GM18526 (cell line): ENCODE measurements around the gene EGFL7.

Experiments
- POLR2A ChIP-seq: IDR thresholded peaks from 3 replicates; pipeline ENCODE4 v1.6.1; 2011; ENCODE audit not compliant: insufficient read length; ENCODE audit errors: extremely low read depth

EGFL7 gene

GRCh38 chr9:136690806-136691261, 28.1 kb downstream of the EGFL7 start:
- no peak for TF ChIP-seq POLR2A

DNA sequence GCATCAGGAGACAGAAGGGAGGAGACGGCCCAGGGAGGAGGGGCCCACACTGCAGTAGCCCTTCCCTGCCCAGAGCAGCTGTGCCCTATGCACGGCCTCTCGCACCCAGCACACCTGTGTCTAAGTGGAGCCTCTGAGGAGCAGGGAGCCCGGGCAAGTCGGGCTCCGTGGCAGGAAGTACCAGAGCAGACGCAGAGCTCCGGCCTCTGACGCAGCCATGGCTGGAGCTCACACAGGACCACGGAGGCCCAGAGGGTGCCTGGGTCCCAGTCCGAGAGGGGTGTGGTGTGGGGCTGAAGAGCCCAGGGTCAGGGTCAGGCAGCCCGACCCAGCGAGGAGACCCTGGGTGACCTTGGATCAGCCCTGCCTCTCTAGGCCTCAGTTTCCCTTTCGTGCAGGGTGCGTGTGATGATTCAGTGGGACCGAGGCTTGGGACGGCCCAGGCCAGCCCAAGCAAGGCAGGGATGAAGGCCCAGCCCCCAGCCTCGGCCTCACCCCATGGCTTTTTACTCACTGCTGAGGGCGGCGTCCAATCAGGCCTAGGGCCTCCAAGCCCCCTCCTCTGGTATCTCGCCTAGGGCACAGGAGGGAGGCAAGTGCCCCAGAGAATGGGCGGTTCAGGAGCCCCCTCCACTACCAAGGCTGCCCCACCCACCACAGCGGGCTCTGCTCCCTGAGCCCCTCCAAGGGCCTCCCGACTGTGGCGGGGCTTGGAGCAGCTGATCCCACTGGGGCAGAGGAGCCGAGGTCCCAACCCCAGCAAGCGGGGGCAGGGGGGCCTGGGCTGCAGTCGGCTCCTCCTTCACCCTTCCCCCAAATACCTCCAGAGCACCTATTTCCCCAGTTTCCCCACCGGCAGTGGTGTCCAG, 28.8 kb downstream of the EGFL7 start:
- TF ChIP-seq POLR2A = no peak

DNA sequence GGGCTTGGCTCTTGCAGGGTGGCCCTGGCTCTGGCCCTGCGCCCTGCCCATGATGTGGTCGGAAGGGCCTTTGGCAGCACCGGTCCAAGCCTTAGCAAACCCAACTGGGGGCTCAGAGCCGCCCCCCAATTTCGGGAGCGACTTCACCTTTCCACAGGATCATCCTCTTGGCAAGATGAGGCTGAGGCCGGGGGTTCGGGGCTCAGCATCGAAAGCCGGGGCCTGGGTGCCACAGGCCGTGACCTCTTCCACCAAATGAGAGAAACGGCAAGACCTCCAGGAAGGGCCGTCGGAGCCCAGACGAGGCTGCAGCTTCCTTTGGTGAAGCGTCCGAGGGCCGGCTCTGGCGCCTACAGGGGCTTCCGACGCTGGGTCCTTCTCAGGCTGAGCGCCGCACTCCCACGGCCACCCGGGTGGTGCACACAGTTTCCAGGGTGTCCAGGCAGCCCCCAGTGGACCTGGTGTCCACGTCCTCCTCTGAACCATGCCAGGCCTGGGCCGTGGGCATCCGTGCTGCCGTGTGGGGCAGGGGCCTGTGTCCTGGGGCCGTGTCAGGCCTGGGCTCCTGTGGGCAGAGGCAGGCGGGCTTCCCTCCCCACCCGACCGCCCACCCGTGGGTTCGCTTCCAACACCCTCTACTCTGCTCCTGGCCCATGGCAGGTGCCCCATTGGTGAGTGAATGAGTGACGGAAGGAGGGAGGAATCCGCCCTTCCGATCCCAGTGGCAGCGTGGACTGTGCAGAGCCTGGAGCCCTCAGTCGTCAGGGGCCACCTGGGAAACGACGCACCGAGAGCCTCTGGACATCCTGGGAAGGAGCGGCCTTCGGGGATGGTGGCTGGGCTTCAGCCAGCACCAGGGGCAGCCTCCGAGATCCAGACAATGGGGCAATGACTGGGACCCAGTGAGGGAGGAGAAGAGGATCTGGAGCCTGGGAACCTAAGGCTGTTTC, 29.7 kb downstream of the EGFL7 start:
- TF ChIP-seq POLR2A = no peak

DNA sequence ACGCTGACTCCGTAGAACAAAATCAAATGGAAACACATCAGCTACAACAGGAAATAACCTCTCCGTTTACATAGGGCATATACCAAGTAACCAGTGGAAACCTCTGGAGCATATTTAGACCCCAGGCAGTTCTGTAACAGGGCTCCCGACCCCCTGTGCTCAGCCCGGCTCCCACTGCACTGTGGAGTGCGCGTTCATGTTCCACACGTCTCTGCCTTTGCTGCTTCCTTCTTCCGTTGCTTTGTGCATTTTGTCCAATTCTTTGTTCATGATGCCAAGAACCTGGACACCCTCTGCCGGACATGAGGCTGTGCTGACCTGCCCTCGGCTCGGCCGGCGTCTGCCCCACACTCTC, 30.4 kb downstream of the EGFL7 start:
- TF ChIP-seq POLR2A = no peak

DNA sequence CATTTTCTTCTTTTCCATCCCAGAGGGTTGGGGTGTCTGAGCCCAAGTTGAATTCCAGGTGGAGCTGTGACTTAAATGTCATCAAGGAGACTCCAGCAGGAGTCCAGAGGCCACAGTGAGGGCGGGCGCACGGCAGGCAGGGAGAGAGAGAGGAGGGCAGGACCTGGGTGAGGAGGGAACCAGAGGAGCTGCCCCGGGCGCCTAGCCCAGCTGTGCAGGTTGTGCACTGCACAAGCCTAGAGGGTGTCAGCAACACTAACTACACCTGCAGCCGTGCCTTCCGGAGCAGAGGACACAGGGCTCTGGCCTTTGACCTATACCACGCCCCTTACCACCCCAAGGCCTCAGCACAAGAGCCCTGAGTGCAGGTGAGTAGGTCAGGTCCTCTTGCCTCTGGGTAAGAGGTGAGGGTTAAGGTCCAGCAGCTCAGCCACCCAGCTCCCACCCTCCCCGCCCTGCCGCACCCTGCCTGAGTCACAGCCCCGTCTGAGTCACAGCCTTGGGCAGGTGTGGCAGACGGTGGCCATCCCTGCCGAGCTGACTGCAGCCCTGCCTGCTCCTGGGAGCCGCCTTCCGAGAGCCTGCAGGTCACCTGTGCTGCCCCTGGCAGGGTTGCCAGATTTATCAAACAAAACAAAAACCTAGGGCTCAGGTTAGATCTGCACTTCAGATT, 30.9 kb downstream of the EGFL7 start:
- TF ChIP-seq POLR2A = no peak

DNA sequence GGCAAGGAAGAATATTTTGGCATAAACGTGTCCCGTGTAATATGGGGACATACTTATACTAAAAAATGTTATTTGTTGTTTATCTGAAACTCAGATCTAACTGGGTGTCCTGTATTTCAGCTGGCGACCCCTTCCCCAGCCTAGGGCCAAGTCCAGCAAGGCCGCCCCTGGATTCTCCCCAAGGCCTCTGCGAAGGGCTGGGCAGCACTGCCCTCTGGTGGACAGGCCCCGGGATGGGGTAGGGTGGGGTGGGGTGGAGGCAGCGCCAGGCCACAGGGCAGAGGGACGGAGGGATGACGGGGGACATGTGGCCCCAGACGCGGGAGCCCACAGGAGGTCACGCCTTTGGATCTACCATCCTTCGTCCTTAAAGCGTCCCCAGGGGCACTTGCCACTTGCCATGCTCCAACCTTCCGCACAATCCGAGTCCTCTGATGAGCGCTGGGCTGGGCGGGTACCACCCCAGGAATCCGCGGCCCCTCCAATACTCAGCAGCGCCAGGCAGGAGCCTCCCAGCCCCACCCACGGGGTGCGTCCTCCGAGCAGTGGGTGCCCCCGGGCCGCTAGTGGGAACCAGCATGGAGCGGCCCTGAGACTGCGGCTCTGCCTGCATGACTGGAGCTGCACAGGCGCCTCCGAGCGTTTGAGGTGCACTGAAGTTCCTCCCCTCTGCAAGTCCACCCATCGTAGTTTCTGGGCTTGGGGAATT, 31.6 kb downstream of the EGFL7 start:
- TF ChIP-seq POLR2A = no peak

DNA sequence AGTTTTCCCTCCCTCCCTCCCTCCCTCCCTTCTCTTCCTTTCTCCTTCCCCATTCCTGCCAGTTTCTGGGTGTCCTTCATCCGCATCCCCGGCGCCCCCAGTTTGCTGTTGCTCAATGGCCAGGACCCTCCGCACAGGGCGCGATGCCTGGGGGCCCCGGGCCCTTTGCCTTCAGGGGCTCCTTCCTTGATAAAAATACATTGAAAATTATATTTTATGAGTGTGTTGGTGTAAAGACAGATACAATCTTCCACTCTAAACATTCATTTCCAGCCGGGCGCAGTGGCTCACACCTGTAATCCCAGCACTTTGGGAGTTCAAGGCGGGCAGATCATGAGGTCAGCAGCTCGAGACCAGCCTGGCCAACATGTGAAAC, 32.1 kb downstream of the EGFL7 start:
- no peak for TF ChIP-seq POLR2A

DNA sequence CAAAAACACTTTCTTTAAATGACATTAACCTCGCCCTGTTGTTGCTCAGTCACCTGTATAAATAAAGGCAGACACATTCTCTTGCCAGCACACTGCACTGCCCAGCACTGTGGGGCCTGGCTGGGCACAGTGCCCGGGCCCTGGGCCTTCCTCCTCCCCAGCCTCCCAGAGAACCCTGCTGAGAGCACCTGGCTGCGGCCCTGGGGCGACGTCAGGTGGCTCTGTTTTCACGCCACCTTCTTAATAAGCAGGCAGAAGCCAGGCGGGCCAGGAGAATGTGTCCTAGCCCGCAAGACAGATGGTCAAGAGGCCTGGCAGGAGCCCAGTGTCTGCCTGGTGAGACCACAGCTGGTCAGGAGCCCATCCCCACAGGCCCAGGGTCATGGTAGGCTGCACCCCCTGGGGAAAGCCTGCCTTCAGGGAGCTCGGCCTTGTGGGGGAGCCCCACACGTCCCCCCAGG, 32.7 kb downstream of the EGFL7 start:
- no peak for TF ChIP-seq POLR2A

DNA sequence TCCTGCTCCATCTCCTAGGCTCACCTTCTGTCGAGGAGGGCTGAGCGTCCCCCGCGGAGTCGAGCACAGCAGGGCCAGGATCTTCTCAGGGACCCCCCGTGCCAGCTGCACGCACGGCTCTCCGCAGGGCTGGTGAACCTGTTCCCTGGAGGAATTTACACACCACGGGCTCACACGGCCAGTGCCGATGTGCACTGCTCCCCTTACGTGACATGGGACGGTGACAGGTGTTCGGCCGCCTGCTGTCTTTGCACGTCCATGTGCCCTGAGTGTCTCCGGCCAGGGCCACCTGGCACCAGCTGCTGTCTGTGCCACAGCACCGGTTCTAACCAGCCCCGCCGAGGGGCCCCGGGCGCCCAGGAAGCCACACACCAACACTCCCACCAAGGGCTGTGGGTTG, 33.2 kb downstream of the EGFL7 start:
- TF ChIP-seq POLR2A = no peak

DNA sequence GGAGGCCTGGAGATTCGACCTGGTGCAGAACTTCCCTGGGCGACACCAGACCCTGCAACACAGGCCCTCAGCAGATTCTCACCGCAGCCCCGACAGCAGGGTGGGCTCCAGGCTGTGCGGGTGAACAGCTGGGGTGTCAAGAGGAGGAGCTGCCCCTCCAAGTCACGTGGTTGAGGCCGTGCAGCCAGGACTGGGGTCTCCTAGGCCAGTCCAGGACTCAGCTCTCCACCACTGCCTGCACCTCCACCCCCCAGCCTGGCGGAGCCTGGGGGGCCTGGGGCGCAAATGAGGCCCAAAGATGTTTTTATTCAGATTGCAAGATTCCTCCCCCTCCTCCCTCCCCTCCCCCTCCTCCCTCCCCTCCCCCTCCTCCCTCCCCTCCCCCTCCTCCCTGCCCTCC, 33.8 kb downstream of the EGFL7 start:
- no peak for TF ChIP-seq POLR2A

DNA sequence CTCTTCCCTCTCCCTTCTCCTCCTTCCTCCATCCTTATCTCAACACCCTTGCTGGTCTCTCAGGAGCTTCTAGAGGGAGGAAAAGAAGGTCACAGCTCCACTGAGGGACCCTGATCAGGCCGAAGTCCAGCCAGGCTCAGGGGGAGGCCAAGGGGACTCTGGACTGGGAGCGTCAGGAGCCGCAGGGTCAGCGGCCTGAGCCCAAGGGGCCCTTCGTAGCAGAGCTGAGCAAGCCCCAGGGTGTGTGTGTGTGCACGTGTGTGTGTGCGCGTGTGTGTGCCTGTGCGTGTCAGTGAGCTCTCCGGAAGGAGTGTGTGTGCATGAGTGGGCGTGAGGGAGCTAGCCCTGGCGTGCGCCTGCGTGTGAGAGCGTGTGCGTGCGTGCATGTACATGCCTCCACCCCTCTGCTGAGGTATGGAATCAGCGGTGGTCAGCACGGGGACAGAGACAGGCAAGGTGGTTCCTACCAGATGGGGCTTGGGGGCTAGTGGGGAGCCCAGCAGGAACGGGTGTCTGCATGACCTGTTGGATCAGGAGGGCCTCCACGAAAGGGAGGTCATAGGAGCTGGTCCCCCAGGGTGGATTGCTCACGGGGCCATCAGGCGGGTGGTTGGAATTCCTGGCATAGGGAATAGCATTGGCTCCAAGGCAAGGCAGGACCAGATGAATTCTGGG, 34.6 kb downstream of the EGFL7 start:
- no peak for TF ChIP-seq POLR2A

DNA sequence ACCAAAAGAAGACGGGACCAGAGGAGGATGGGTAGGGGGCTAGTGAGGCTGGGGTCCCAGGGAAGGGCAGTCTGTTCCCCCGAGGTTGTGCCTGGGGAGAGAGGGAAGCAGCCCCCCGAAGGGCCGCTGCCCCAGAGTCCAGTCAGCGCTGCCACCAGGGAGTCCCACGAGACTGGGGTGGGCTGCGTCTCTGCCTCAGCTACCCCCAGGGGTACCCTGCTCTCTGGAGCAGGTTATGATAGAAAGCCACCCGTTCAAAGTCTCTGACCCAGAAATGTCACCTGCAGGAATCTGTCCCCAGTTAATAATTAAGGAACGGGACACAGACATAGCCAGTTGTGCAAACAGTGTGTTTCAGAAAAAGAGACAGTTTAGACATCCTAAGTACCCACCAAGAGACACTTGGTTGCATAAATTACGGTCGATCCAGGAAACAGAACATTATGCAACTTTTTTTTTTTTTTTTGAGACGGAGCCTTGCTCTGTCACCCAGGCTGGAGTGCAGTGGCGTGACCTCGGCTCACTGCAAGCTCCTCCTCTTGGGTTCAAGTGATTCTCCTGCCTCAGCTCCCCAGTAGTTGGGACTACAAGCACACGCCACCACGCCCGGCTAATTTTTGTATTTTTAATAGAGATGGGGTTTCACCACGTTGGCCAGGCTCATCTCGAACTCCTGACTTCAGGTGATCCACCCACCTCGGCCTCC, 35.3 kb downstream of the EGFL7 start:
- no peak for TF ChIP-seq POLR2A

DNA sequence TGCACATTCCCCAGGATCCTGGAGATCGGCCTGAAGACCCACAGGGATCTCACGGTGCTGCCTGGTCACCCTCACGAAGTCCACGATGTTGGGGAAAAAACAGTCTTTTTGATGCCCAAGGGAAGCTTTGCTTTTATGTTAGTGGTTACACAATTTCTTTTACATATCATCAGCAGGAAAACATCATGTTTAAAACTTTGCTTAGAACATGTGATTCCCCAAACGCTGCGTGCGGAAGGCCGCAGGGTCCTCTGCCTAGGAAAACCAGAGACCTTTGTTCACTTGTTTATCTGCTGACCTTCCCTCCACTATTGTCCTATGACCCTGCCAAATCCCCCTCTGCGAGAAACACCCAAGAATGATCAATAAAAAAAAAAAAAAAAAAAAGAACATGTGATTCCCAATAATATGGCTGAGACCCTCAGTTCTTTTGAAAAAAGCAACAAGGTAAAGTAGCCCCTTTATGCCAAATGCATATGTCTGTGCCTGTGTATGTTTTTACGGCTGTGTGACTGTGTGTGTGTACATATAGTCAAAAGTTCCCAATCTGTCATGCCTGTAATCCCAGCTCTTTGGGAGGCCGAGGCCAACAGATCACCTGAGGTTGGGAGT, 36.0 kb downstream of the EGFL7 start:
- no peak for TF ChIP-seq POLR2A
